K562 (cell line): ENCODE results near the gene LINGO4. TPM values are rescaled to one million over a fixed set of nuclear protein-coding genes. Genes with fewer than 3 reads are reported as not detected.

ENCODE experiments used
- ATAC-seq: fragments of 200-7000 bp; cut with Tn5 transposase; 3 replicates; pipeline ENCODE4 v1.9.1; 2020; ENCODE audit warnings: moderate library complexity
- BruUV-seq: library from RNA; stranded (reverse); fragments of 400-500 nt; replicated peaks from 2 replicates; lab custom pipeline; 2021; lab: Mats Ljungman, UMichigan
- CTCF ChIA-PET: fragments of 300-600 bp; formaldehyde crosslinking; extraction: SDS; loops from one replicate; lab custom pipeline; 2021; ENCODE audit warnings: low intra/inter-chr PET ratio; lab: Yijun Ruan, JAX
- POLR2A ChIA-PET: fragments of 300-600, 350-650 bp; sonication (Branson Sonifier 250); formaldehyde crosslinking; extraction: SDS; loops from one replicate; lab custom pipeline; 2021; ENCODE audit warnings: antibody characterized with exemption, inconsistent platforms; lab: Yijun Ruan, JAX
- DNase-seq, 4 experiments: peaks; one replicate each; pipeline versions ENCODE4 v3.0.0 to v3.0.0-alpha.2; 2011 to 2018; ENCODE audit warnings: low spot score in 3 of 4, mixed read lengths in 3 of 4; ENCODE audit errors: extremely low read depth in 1 of 4
- FAIRE-seq: peaks from 2 replicates; lab custom pipeline; 2011; peaks lifted over from hg19 to GRCh38; lab: Jason Lieb, UNC
- H2AFZ ChIP-seq: 2 replicates; pipeline ENCODE4 v1.6.0; 2011; ENCODE audit warnings: low read depth, low read length, control low read depth, inconsistent platforms
- H3K27ac ChIP-seq: fragments of 200-600 bp; 3 replicates; pipeline ENCODE4 v1.8.0; 2011; ENCODE audit warnings: low read depth, mild to moderate bottlenecking, control low read depth, inconsistent platforms, low read length, moderate library complexity, mixed read lengths; ENCODE audit errors: extremely low read depth
- H3K27me3 ChIP-seq, 2 experiments: fragments of 300-600 bp in 1 of 2; 2 replicates in 1 of 2; 3 replicates in 1 of 2; pipeline versions ENCODE4 v1.6.0 to v1.8.0; 2011; ENCODE audit warnings: inconsistent platforms in 2 of 2, low read length in 2 of 2, mild to moderate bottlenecking in 1 of 2, mixed read lengths in 1 of 2, moderate library complexity in 1 of 2; ENCODE audit not compliant: control insufficient read depth in 2 of 2, insufficient read depth in 2 of 2
- H3K36me3 ChIP-seq: fragments of 300-600 bp; 3 replicates; pipeline ENCODE4 v1.8.0; 2011; ENCODE audit warnings: mild to moderate bottlenecking, low read length, inconsistent platforms; ENCODE audit not compliant: control insufficient read depth, insufficient read depth
- H3K4me1 ChIP-seq, 2 experiments: fragments of 200-600 bp in 1 of 2; replicated peaks in 1 of 2; 2 replicates in 1 of 2; 3 replicates in 1 of 2; pipeline versions ENCODE4 v1.5.1 to v1.8.0; 2011; ENCODE audit warnings: inconsistent platforms in 2 of 2, low read length in 2 of 2, mild to moderate bottlenecking in 1 of 2, mixed read lengths in 1 of 2, moderate library complexity in 1 of 2; ENCODE audit not compliant: control insufficient read depth in 2 of 2, insufficient read depth in 2 of 2
- H3K4me2 ChIP-seq: 2 replicates; pipeline ENCODE4 v1.6.1; 2011; ENCODE audit warnings: low read length, control low read depth, inconsistent platforms, mixed read lengths; ENCODE audit not compliant: insufficient read depth
- H3K4me3 ChIP-seq: fragments of 200-600 bp; sonication (generic), shearing (Covaris generic); 2 replicates; pipeline ENCODE4 v1.5.1; 2016; ENCODE audit warnings: control low read depth, inconsistent platforms
- H3K79me2 ChIP-seq: fragments of 200-600 bp; 3 replicates; pipeline ENCODE4 v1.8.0; 2011; ENCODE audit warnings: low read length, inconsistent platforms; ENCODE audit not compliant: control insufficient read depth, insufficient read depth
- H3K9ac ChIP-seq, 2 experiments: 2 replicates each; pipeline versions ENCODE4 v1.6.0 to v1.6.1; 2011; ENCODE audit warnings: low read depth in 2 of 2, low read length in 2 of 2, control low read depth in 1 of 2, inconsistent platforms in 1 of 2, mild to moderate bottlenecking in 1 of 2, mixed read lengths in 1 of 2; ENCODE audit not compliant: insufficient read depth in 1 of 2
- H3K9me1 ChIP-seq: one replicate; pipeline ENCODE4 v1.6.0; 2011; ENCODE audit warnings: inconsistent platforms, mild to moderate bottlenecking, low read length, moderate library complexity; ENCODE audit not compliant: control insufficient read depth, insufficient read depth
- H3K9me3 ChIP-seq: replicated peaks from 2 replicates; pipeline ENCODE4 v1.5.1; 2011; ENCODE audit warnings: low read depth, low read length, inconsistent platforms; ENCODE audit not compliant: control insufficient read depth, insufficient read depth
- H4K20me1 ChIP-seq: replicated peaks from 2 replicates; pipeline ENCODE4 v1.6.1; 2011; ENCODE audit warnings: low read length, inconsistent platforms, mixed read lengths; ENCODE audit not compliant: control insufficient read depth, insufficient read depth
- EGR1 ChIP-seq: fragments of 450-650 bp; conservative IDR thresholded peaks from 2 replicates; pipeline ENCODE4 v1.6.1; 2017; ENCODE audit warnings: mild to moderate bottlenecking
- ELF2 ChIP-seq: fragments of 250-450 bp; sonication (Bioruptor Pico); IDR thresholded peaks from 2 replicates; pipeline ENCODE4 v1.5.0; 2021; ENCODE audit warnings: mild to moderate bottlenecking
- ETV5 ChIP-seq: sonication (generic); formaldehyde crosslinking; IDR thresholded peaks from 2 replicates; pipeline ENCODE4 v1.4.0; 2020; ENCODE audit warnings: low read depth, mild to moderate bottlenecking, missing genetic modification reagents
- EWSR1 ChIP-seq: fragments of 450-650 bp; IDR thresholded peaks from 2 replicates; pipeline ENCODE4 v1.6.1; 2018; ENCODE audit warnings: borderline replicate concordance, mild to moderate bottlenecking, low read depth, moderate library complexity; ENCODE audit not compliant: partially characterized antibody
- HMG20A ChIP-seq: fragments of 450-650 bp; formaldehyde crosslinking; conservative IDR thresholded peaks from 2 replicates; pipeline ENCODE4 v1.4.0; 2020; ENCODE audit warnings: mild to moderate bottlenecking, mixed read lengths
- MLX ChIP-seq, 2 experiments: fragments of 450-650 bp in 1 of 2; sonication (generic) in 1 of 2; formaldehyde crosslinking; conservative IDR thresholded peaks; 2 replicates each; pipeline versions ENCODE4 v1.4.0 to v1.8.1; 2020 to 2022; ENCODE audit warnings: mild to moderate bottlenecking in 1 of 2, missing genetic modification reagents in 1 of 2
- POLR2B ChIP-seq: fragments of 450-650 bp; IDR thresholded peaks from 2 replicates; pipeline ENCODE4 v1.6.1; 2018; ENCODE audit warnings: low read depth; ENCODE audit not compliant: partially characterized antibody
- POU5F1 ChIP-seq: fragments of 150-350 bp; IDR thresholded peaks from 2 replicates; pipeline ENCODE4 v1.6.1; 2014; ENCODE audit warnings: borderline replicate concordance, low read length, low read depth, mild to moderate bottlenecking; ENCODE audit not compliant: partially characterized antibody
- PYGO2 ChIP-seq: fragments of 450-650 bp; IDR thresholded peaks from 2 replicates; pipeline ENCODE4 v1.6.1; 2016; ENCODE audit warnings: mild to moderate bottlenecking, missing genetic modification characterization, moderate library complexity, missing compliant biosample characterization
- RBBP5 ChIP-seq: fragments of 200-600 bp; sonication (generic); IDR thresholded peaks from 2 replicates; pipeline ENCODE4 v1.6.1; 2012; ENCODE audit warnings: borderline replicate concordance, mild to moderate bottlenecking, low read length, control low read depth, inconsistent platforms; ENCODE audit not compliant: insufficient read depth, poor library complexity, severe bottlenecking
- SMAD3 ChIP-seq: fragments of 450-650 bp; formaldehyde crosslinking; conservative IDR thresholded peaks from 2 replicates; pipeline ENCODE4 v1.4.0; 2020; ENCODE audit warnings: mild to moderate bottlenecking
- STAG1 ChIP-seq: sonication (generic); formaldehyde crosslinking; IDR thresholded peaks from 2 replicates; pipeline ENCODE4 v1.5.0; 2020; ENCODE audit warnings: missing genetic modification reagents, borderline replicate concordance
- ZNF24 ChIP-seq: fragments of 450-650 bp; IDR thresholded peaks from 2 replicates; pipeline ENCODE4 v1.6.1; 2016
- ZNF41 ChIP-seq: fragments of 250-450 bp; sonication (Bioruptor Pico); conservative IDR thresholded peaks from 2 replicates; pipeline ENCODE4 v1.4.0; 2020; ENCODE audit warnings: mild to moderate bottlenecking
- WGBS: fragments of 100-300 bp; shearing (Covaris generic); methylation state at CpG from one replicate; pipeline ENCODE4 v1.1.6; 2016; ENCODE audit warnings: low coverage, mixed read lengths; ENCODE audit not compliant: insufficient coverage; ENCODE audit errors: missing lambda C conversion rate; 5-methylcytosine and 5-hydroxymethylcytosine counted together
- in situ Hi-C: fragments of 300-500 bp; cut with MboI; formaldehyde crosslinking; loops from 4 replicates; pipeline ENCODE4 v1.15.0; 2018; ENCODE audit warnings: inconsistent platforms, mixed read lengths
- intact Hi-C: fragments of 100-400 bp; cut with micrococcal nuclease; formaldehyde crosslinking; loops from 2 replicates; pipeline ENCODE4 v1.14.2; 2022
- polyA plus RNA-seq, 8 experiments: library from polyadenylated mRNA; depleted of rRNA in 4 of 8; stranded (reverse) in 5 of 8; unstranded in 3 of 8; fragments of >200 nt; fragmentation: Nextera tagmentation in 2 of 8; fragmentation: Illumina TruSeq in 1 of 8; extraction: Ambion mirVana in 2 of 8; extraction: Trizol in 1 of 8; gene quantifications; 2 replicates each; pipeline versions ENCODE4 v1.2.1 to v1.2.3, GENCODE V29; 2011 to 2014; ENCODE audit warnings: inconsistent platforms in 1 of 8, missing spikeins in 1 of 8
- total RNA-seq, 7 experiments: library from RNA; depleted of rRNA in 6 of 7; stranded (reverse); fragments of >200 nt in 6 of 7; fragmentation: Illumina TruSeq in 2 of 7; extraction: Trizol in 2 of 7; gene quantifications; 2 replicates each; pipeline versions ENCODE4 v1.2.1 to v1.2.3, GENCODE V29; 2011 to 2021; ENCODE audit warnings: low replicate concordance in 1 of 7

The LINGO4 gene
- total and polyA plus RNA-seq, 9 of the 15 experiments (the other 6 are each of a cell fraction or from before 2014, with no cell fraction given): not detected

GRCh38 chr1:151827853-151828252 is 22.6 kb upstream of the LINGO4 start:
- H3K36me3 ChIP-seq: no peaks in the 10 kb centered on the region
- no peak for ATAC-seq
- POLR2A ChIA-PET: interaction anchor here (0.6 to 1.5 kb wide), 3 partner anchors 13 to 250 kb away, joined by 3 to 4 read pairs (median 3); no protein-coding TSS in a partner anchor
- H3K79me2 ChIP-seq: no peaks in the 10 kb centered on the region
- H3K4me1 ChIP-seq: peaks cover 5 to 33% of the 10 kb centered on the region in 2 experiments
- H4K20me1 ChIP-seq: no peaks in the 10 kb centered on the region
- no peak for FAIRE-seq
- no TSS peak for BruUV-seq
- no peak overlapping the region for H3K9ac ChIP-seq
- peaks cover 3% of the 10 kb centered on the region for H3K9me1 ChIP-seq
- H3K27ac ChIP-seq: no peak overlapping the region
- CTCF ChIA-PET: no interaction called here
- H3K9me3 ChIP-seq: no peaks in the 10 kb centered on the region
- no peak overlapping the region for H2AFZ ChIP-seq
- DNase-seq: no peak
- no peak overlapping the region for H3K4me3 ChIP-seq
- in situ Hi-C loops (no loop called here), intact Hi-C loops (no loop called here)
- 16% methylated on average over 7 of the region's 9 CpGs for WGBS
- no peak overlapping the region for H3K4me2 ChIP-seq
- peaks cover 14 to 37% of the 10 kb centered on the region in 2 experiments; a peak in 4 of 5 replicates for H3K27me3 ChIP-seq
- TF ChIP-seq EWSR1: no peak
- TF ChIP-seq ZNF41 (CRISPR knock-in tag): no peak
- no peak for TF ChIP-seq EGR1
- no peak for TF ChIP-seq MLX (CRISPR knock-in tag; conservative IDR thresholded peaks at IDR 0.05)
- TF ChIP-seq POU5F1: no peak
- TF ChIP-seq HMG20A (CRISPR knock-in tag): no peak
- no peak for TF ChIP-seq ELF2 (CRISPR knock-in tag)
- no peak for TF ChIP-seq SMAD3 (CRISPR knock-in tag)
- no peak for TF ChIP-seq POLR2B
- TF ChIP-seq PYGO2: no peak
- TF ChIP-seq ZNF24: no peak
- TF ChIP-seq RBBP5: no peak
- TF ChIP-seq ETV5 (CRISPR knock-in tag): no peak
- TF ChIP-seq STAG1 (CRISPR knock-in tag): no peak
